HTR-8/SVneo (cell line): Measurements from ENCODE around the gene TBC1D10B.

Experiments
- DNase-seq: peaks from one replicate; pipeline ENCODE4 v3.0.0; 2011; ENCODE audit warnings: low spot score, mixed read lengths; ENCODE audit not compliant: insufficient read length
- FAIRE-seq: peaks from 2 replicates; lab custom pipeline; 2011; peaks lifted over from hg19 to GRCh38; lab: Jason Lieb, UNC

Gene TBC1D10B, protein sequence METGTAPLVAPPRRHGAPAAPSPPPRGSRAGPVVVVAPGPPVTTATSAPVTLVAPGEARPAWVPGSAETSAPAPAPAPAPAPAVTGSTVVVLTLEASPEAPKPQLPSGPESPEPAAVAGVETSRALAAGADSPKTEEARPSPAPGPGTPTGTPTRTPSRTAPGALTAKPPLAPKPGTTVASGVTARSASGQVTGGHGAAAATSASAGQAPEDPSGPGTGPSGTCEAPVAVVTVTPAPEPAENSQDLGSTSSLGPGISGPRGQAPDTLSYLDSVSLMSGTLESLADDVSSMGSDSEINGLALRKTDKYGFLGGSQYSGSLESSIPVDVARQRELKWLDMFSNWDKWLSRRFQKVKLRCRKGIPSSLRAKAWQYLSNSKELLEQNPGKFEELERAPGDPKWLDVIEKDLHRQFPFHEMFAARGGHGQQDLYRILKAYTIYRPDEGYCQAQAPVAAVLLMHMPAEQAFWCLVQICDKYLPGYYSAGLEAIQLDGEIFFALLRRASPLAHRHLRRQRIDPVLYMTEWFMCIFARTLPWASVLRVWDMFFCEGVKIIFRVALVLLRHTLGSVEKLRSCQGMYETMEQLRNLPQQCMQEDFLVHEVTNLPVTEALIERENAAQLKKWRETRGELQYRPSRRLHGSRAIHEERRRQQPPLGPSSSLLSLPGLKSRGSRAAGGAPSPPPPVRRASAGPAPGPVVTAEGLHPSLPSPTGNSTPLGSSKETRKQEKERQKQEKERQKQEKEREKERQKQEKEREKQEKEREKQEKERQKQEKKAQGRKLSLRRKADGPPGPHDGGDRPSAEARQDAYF

GRCh38 chr16:30370456-30371247, at the start of gene TBC1D10B:
TSS of gene TBC1D10B (minus strand) at chr16:30370494. CDS start at chr16:30370183, 311 bp downstream.
- DNase-seq (peak; percentile 99), FAIRE-seq (peak; percentile 95)

GRCh38 chr16:30418350-30419181, 48.3 kb upstream of the TBC1D10B start:
- DNase-seq (no peak), FAIRE-seq (no peak)

DNA sequence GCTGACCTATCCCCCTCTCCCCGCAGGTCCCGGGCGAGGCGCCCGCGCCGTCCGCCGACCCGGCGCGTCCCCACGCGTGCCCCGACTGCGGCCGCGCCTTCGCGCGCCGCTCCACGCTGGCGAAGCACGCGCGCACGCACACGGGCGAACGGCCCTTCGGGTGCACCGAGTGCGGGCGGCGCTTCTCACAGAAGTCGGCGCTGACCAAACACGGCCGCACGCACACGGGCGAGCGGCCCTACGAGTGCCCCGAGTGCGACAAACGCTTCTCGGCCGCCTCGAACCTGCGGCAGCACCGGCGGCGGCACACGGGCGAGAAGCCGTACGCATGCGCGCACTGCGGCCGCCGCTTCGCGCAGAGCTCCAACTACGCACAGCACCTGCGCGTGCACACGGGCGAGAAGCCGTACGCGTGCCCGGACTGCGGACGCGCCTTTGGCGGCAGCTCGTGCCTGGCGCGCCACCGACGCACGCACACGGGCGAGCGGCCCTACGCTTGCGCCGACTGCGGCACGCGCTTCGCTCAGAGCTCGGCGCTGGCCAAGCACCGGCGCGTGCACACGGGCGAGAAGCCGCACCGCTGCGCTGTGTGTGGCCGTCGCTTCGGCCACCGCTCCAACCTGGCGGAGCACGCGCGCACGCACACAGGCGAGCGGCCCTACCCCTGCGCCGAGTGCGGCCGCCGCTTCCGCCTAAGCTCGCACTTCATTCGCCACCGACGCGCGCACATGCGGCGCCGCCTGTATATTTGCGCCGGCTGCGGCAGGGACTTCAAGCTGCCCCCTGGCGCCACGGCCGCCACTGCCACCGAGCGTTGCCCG, 47.4 kb upstream of the TBC1D10B start:
- FAIRE-seq = peak; percentile 97
- peak; percentile 56 for DNase-seq

- DNase-seq (no peak), FAIRE-seq (no peak)
Measured at GRCh38 chr16:30416624-30417528, 46.6 kb upstream of the TBC1D10B start.

DNA sequence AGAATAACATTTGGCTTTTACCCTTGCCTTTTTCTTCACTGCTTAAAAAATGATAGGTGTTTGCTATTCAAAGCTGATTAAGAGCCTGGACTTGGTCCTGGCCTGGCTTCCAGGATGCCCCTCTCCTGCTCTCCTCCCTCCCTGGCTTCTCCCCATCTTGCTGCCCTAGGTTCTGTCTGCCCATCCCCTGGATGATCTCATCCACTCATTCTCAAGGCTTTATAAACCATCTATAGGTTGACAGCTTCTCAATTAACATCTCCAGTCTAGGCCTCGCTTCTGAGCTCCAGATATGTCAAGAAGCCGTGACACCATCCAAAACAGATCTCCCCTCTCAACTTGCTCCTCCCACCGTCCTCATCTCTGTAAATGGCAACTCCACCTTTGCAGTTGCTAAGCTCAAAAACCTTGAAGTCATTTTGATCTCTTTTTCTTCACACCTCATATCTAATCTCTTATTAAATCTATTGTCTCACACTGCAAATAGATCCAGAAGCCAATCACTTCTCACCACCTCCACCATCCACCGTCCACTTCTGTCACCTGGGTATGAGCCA, 45.8 kb upstream of the TBC1D10B start:
- no peak for DNase-seq
- no peak for FAIRE-seq

GRCh38 chr16:30414159-30414558, 43.9 kb upstream of the TBC1D10B start:
- no peak for FAIRE-seq

DNA sequence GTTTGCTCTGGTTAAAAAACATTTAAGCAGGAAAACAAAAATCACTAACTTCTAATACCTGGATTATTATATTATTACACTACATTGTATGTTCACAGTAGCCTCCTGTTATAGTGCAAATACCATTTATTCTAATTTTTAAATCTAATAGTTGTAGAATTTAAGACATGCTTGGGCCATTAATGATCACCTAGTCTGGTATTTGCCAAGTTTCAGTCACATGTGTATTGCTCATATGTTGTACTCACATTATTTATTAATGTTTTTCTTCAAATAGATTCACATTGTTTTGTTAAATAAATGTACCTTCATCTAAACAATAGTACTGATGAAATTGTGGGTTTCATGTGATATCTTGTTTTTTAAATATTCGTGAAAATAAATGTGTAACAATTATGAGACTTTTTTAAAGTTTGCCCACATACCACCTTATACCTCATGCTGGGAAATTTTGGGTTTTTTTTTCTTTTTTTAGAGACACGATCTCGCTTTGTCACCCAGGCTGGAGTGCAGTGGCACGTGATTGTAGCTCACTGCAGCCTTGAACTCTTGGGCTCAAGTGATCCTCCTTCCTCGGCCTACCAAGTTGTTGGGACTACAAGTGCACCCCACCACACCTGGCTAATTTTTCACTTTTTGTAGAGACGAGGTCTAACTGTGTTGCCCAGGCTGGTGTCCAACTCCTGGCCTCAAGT, 43.0 kb upstream of the TBC1D10B start:
- no peak for FAIRE-seq
- DNase-seq = no peak

More at GRCh38 chr16:30414159-30414558, 43.9 kb upstream of the TBC1D10B start:
- DNase-seq = no peak

- peak; percentile 90 for DNase-seq
- no peak for FAIRE-seq
Measured at GRCh38 chr16:30409125-30410060, 39.1 kb upstream of the TBC1D10B start.

GRCh38 chr16:30407804-30408534, 37.7 kb upstream of the TBC1D10B start:
- no peak for DNase-seq
- no peak for FAIRE-seq

DNA sequence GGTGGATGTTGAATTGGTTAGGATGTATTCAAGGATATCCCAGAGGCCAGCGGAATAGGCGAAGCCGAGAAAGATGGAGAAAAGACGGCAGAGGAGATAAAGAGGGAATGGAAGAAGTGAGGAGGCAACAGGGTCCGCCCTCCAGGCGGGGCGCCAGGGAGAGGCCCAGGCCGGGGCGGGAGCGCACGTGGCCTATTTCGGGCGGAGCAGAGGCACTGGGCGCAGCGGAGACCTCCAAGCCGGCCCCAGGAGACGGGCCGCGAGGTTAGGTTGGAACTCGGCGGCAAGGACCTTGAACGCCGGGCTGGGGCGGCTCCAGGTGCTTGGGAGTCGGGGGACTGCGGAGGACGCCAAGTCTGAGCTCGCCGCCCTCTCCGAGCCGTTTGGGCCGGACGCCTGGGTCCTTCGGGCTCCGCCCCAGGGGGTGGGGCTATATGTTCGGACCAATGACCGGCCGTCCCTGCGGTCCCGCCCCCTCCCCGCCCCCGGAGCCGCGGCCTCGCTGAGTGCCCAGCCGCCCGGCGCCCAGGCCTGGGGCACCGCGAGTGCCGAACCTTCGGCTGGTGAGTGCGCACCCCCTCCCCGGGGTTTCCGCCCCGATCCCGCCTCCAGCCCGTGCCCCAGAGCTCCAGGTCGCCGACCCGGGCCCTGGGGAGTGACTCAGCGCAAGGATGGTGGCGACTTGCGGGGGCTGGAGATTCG, 37.0 kb upstream of the TBC1D10B start, which contains the start of gene ZNF771:
Gene ZNF771 (plus strand): TSS at position 505 of the 702 bp plus-strand sequence. CDS start 448 bp downstream, outside the sequence.
- DNase-seq (peak; percentile 82), FAIRE-seq (no peak)

GRCh38 chr16:30406795-30407101, 36.5 kb upstream of the TBC1D10B start:
- DNase-seq (no peak), FAIRE-seq (no peak)

GRCh38 chr16:30401768-30402425, 31.6 kb upstream of the TBC1D10B start:
- DNase-seq = no peak
- FAIRE-seq = no peak

GRCh38 chr16:30399435-30400186, 29.3 kb upstream of the TBC1D10B start:
- FAIRE-seq (no peak), DNase-seq (no peak)
